SK-N-SH (cell line): ENCODE data around the gene TTC3. TPM values are rescaled to one million over a fixed set of nuclear protein-coding genes. Genes with fewer than 3 reads are reported as not detected.

Experiments used
- CTCF ChIA-PET: fragments of 300-600, 350-600 bp; formaldehyde crosslinking; extraction: SDS; loops from one replicate; lab custom pipeline; 2021; lab: Yijun Ruan, JAX
- POLR2A ChIA-PET: fragments of 350-600 bp; sonication (Branson Sonifier 250); formaldehyde crosslinking; extraction: SDS; loops from one replicate; lab custom pipeline; 2020; ENCODE audit warnings: antibody characterized with exemption, inconsistent platforms; lab: Yijun Ruan, JAX
- DNase-seq: peaks from one replicate; pipeline ENCODE4 v3.0.0; 2012
- H2AFZ ChIP-seq: fragments of 200-600 bp; sonication (generic); 2 replicates; pipeline ENCODE4 v1.8.1; 2016; ENCODE audit warnings: antibody characterized with exemption, mild to moderate bottlenecking, low read depth
- H3F3A ChIP-seq: fragments of 200-600 bp; sonication (generic); replicated peaks from 2 replicates; pipeline ENCODE3; 2016; ENCODE audit warnings: antibody characterized with exemption, mild to moderate bottlenecking; ENCODE audit not compliant: insufficient read depth
- H3K27ac ChIP-seq, 2 experiments: fragments of 200-500 bp in 1 of 2; fragments of 200-600 bp in 1 of 2; sonication (Bioruptor generic) in 1 of 2; sonication (generic), shearing (Covaris generic) in 1 of 2; 2 replicates each; pipeline versions ENCODE4 v1.5.1 to v1.6.1; 2014 to 2016; ENCODE audit warnings: low read depth in 2 of 2, inconsistent platforms in 1 of 2, low read length in 1 of 2, mild to moderate bottlenecking in 1 of 2, mixed read lengths in 1 of 2
- H3K27me3 ChIP-seq: fragments of 200-600 bp; sonication (generic), shearing (Covaris generic); 2 replicates; pipeline ENCODE4 v1.6.1; 2016; ENCODE audit warnings: mixed run types; ENCODE audit not compliant: insufficient read depth
- H3K36me3 ChIP-seq, 2 experiments: fragments of 200-500 bp in 1 of 2; fragments of 200-600 bp in 1 of 2; sonication (Bioruptor generic) in 1 of 2; sonication (generic) in 1 of 2; replicated peaks in 1 of 2; 2 replicates each; pipeline versions ENCODE3 to v1.5.1; 2014 to 2016; ENCODE audit warnings: low read length in 1 of 2, mild to moderate bottlenecking in 1 of 2; ENCODE audit not compliant: insufficient read depth in 2 of 2, control insufficient read depth in 1 of 2
- H3K4me1 ChIP-seq, 2 experiments: fragments of 200-500 bp in 1 of 2; fragments of 200-600 bp in 1 of 2; sonication (Bioruptor generic) in 1 of 2; sonication (generic), shearing (Covaris generic) in 1 of 2; 2 replicates each; pipeline versions ENCODE4 v1.5.1 to v1.6.1; 2014 to 2016; ENCODE audit warnings: low read depth in 1 of 2, low read length in 1 of 2, mixed run types in 1 of 2; ENCODE audit not compliant: insufficient read depth in 2 of 2, control insufficient read depth in 1 of 2
- H3K4me2 ChIP-seq: fragments of 200-600 bp; sonication (generic), shearing (Covaris generic); 2 replicates; pipeline ENCODE4 v1.6.1; 2017; ENCODE audit warnings: mixed run types
- H3K4me3 ChIP-seq, 2 experiments: fragments of 200-500 bp in 1 of 2; fragments of 200-600 bp in 1 of 2; sonication (Bioruptor generic) in 1 of 2; sonication (generic), shearing (Covaris generic) in 1 of 2; 2 replicates each; pipeline versions ENCODE4 v1.5.1 to v1.8.1; 2014 to 2016; ENCODE audit warnings: low read depth in 2 of 2, inconsistent platforms in 1 of 2, low read length in 1 of 2, mild to moderate bottlenecking in 1 of 2, mixed read lengths in 1 of 2, moderate library complexity in 1 of 2
- H3K79me2 ChIP-seq: fragments of 200-600 bp; sonication (generic); 2 replicates; pipeline ENCODE4 v1.8.1; 2017; ENCODE audit warnings: mild to moderate bottlenecking; ENCODE audit not compliant: insufficient read depth
- H3K9ac ChIP-seq: fragments of 200-600 bp; sonication (generic); 2 replicates; pipeline ENCODE4 v1.6.1; 2017; ENCODE audit warnings: mixed run types
- H3K9me2 ChIP-seq: fragments of 200-600 bp; sonication (generic); 2 replicates; pipeline ENCODE4 v1.6.1; 2017; ENCODE audit warnings: mixed run types
- H3K9me3 ChIP-seq: fragments of 200-600 bp; sonication (generic); 2 replicates; pipeline ENCODE4 v1.6.1; 2017; ENCODE audit warnings: mixed run types, mild to moderate bottlenecking, moderate library complexity
- H4K20me1 ChIP-seq: fragments of 200-600 bp; sonication (generic); 2 replicates; pipeline ENCODE4 v1.6.1; 2017; ENCODE audit warnings: mild to moderate bottlenecking, mixed run types; ENCODE audit not compliant: insufficient read depth
- CHD2 ChIP-seq: fragments of 150-350 bp; IDR thresholded peaks from 2 replicates; pipeline ENCODE4 v1.6.1; 2018; ENCODE audit warnings: low read length; ENCODE audit not compliant: partially characterized antibody
- EP300 ChIP-seq, 2 experiments: IDR thresholded peaks; 2 replicates each; pipeline versions ENCODE4 v1.4.0 to v1.6.1; 2012; ENCODE audit warnings: borderline replicate concordance in 1 of 2, low read depth in 1 of 2, low read length in 1 of 2
- FOSL2 ChIP-seq: IDR thresholded peaks from 2 replicates; pipeline ENCODE4 v1.4.0; 2012; ENCODE audit warnings: low read depth, mild to moderate bottlenecking, moderate library complexity, borderline replicate concordance
- IRF3 ChIP-seq: fragments of 150-350 bp; IDR thresholded peaks from 2 replicates; pipeline ENCODE4 v1.6.1; 2016; ENCODE audit warnings: mild to moderate bottlenecking, low read depth, low read length
- JUND ChIP-seq: IDR thresholded peaks from 2 replicates; pipeline ENCODE4 v1.4.0; 2012
- MAX ChIP-seq: IDR thresholded peaks from 2 replicates; pipeline ENCODE4 v1.4.0; 2012; ENCODE audit warnings: low read depth
- MEF2A ChIP-seq: IDR thresholded peaks from 2 replicates; pipeline ENCODE4 v1.4.0; 2012; ENCODE audit warnings: low read depth, borderline replicate concordance
- MXI1 ChIP-seq: IDR thresholded peaks from 2 replicates; pipeline ENCODE4 v1.6.1; 2012; ENCODE audit warnings: mild to moderate bottlenecking, low read depth, low read length, improper control_type of control experiment
- NFIC ChIP-seq: IDR thresholded peaks from 2 replicates; pipeline ENCODE4 v1.4.0; 2012; ENCODE audit warnings: borderline replicate concordance
- NRF1 ChIP-seq: IDR thresholded peaks from 2 replicates; pipeline ENCODE4 v1.6.1; 2012; ENCODE audit warnings: low read depth, mild to moderate bottlenecking, low read length
- POLR2AphosphoS5 ChIP-seq: IDR thresholded peaks from 2 replicates; pipeline ENCODE4 v1.6.1; 2012; ENCODE audit warnings: low read depth, low read length
- REST ChIP-seq: IDR thresholded peaks from 2 replicates; pipeline ENCODE4 v1.6.1; 2012; ENCODE audit warnings: mild to moderate bottlenecking, low read depth, low read length, moderate library complexity
- RXRA ChIP-seq: IDR thresholded peaks from 2 replicates; pipeline ENCODE4 v1.4.0; 2012; ENCODE audit warnings: low read depth, mild to moderate bottlenecking, borderline replicate concordance
- TAF1 ChIP-seq: IDR thresholded peaks from 2 replicates; pipeline ENCODE4 v1.6.1; 2012; ENCODE audit warnings: low read depth, mild to moderate bottlenecking, low read length, moderate library complexity, borderline replicate concordance
- TEAD4 ChIP-seq: IDR thresholded peaks from 2 replicates; pipeline ENCODE4 v1.4.0; 2012; ENCODE audit warnings: mild to moderate bottlenecking, borderline replicate concordance; ENCODE audit not compliant: insufficient read depth
- USF2 ChIP-seq: fragments of 150-350 bp; IDR thresholded peaks from 2 replicates; pipeline ENCODE4 v1.6.1; 2017; ENCODE audit warnings: antibody characterized with exemption, low read length, low read depth, borderline replicate concordance
- ZBTB33 ChIP-seq: IDR thresholded peaks from 2 replicates; pipeline ENCODE4 v1.4.0; 2012; ENCODE audit warnings: low read depth, borderline replicate concordance
- WGBS: methylation state at CpG from one replicate; pipeline ENCODE4 v1.1.6; 2017; ENCODE audit warnings: low lambda C conversion rate; 5-methylcytosine and 5-hydroxymethylcytosine counted together
- polyA plus RNA-seq, 3 experiments: library from polyadenylated mRNA; depleted of rRNA; stranded (reverse); fragments of >200 nt; gene quantifications; 2 replicates each; pipeline ENCODE4 v1.2.3, GENCODE V29; 2012

The TTC3 gene
- polyA plus RNA-seq, 1 of the 3 experiments (the other 2 are of a cell fraction), result 35.7 TPM

- TF ChIP-seq NFIC (no peak), TAF1 (no peak), IRF3 (no peak), REST (no peak), JUND (no peak), RXRA (no peak), CHD2 (no peak)
- ChIA-PET POLR2A (no interaction called here), CTCF (interaction anchor here (1.0 kb wide), 1 partner anchor 17 kb away, joined by 3 read pairs; no protein-coding TSS in a partner anchor)
- peaks cover 7% of the 10 kb centered on the region for H3F3A ChIP-seq
- no peaks in the 10 kb centered on the region for H4K20me1 ChIP-seq
- no peak overlapping the region for H3K9ac ChIP-seq
- DNase-seq, result no peak
- H3K79me2 ChIP-seq, result peaks cover 10% of the 10 kb centered on the region; the same call in 1 of the 2 replicates
- no peaks in the 10 kb centered on the region for H3K27me3 ChIP-seq
- H3K36me3 ChIP-seq, result peaks cover 57 to 74% of the 10 kb centered on the region in 2 experiments
- no peaks in the 10 kb centered on the region for H3K9me3 ChIP-seq
- no peak overlapping the region for H3K4me2 ChIP-seq
- no peak overlapping the region for H3K27ac ChIP-seq
- peaks cover 0 to 7% of the 10 kb centered on the region in 2 experiments; a peak in 1 of 4 replicates for H3K4me1 ChIP-seq
- H2AFZ ChIP-seq, result no peak overlapping the region
- WGBS, result 96% methylated on average over 33 of the region's 38 CpGs
- H3K4me3 ChIP-seq, result no peak overlapping the region
- no peaks in the 10 kb centered on the region for H3K9me2 ChIP-seq
Observed at GRCh38 chr21:37227071-37228002, 154.3 kb downstream of the TTC3 start.

GRCh38 chr21:37228003-37228400 is 154.9 kb downstream of the TTC3 start:
- WGBS, result 96% methylated on average over 12 of the region's 16 CpGs
- CTCF ChIA-PET, result interaction anchor here (1.0 kb wide), 1 partner anchor 16 kb away, joined by 3 read pairs; no protein-coding TSS in a partner anchor
- H3F3A ChIP-seq, result peaks cover 5% of the 10 kb centered on the region
- peaks cover 10% of the 10 kb centered on the region; the same call in 1 of the 2 replicates for H3K79me2 ChIP-seq
- POLR2A ChIA-PET, result no interaction called here
- H3K36me3 ChIP-seq, result peaks cover 64 to 80% of the 10 kb centered on the region in 2 experiments
- no peak overlapping the region for H3K4me2 ChIP-seq
- H3K27me3 ChIP-seq, result no peaks in the 10 kb centered on the region
- H2AFZ ChIP-seq, result no peak overlapping the region
- no peaks in the 10 kb centered on the region for H3K9me2 ChIP-seq
- DNase-seq, result no peak
- H3K27ac ChIP-seq, result no peak overlapping the region
- peaks cover 0 to 6% of the 10 kb centered on the region in 2 experiments; a peak in 1 of 4 replicates for H3K4me1 ChIP-seq
- H3K9ac ChIP-seq, result no peak overlapping the region
- no peak overlapping the region for H3K4me3 ChIP-seq
- no peaks in the 10 kb centered on the region for H4K20me1 ChIP-seq
- H3K9me3 ChIP-seq, result no peaks in the 10 kb centered on the region
- TF ChIP-seq MAX (no peak), FOSL2 (no peak), RXRA (no peak), USF2 (no peak), EP300 (IDR thresholded peaks at IDR 0.05; ENCODE audit: borderline replicate concordance in 1 of 2, low read depth in 1 of 2, low read length in 1 of 2) (no peak), MXI1 (no peak), MEF2A (no peak), ZBTB33 (no peak), NRF1 (no peak), POLR2AphosphoS5 (no peak), TEAD4 (no peak), TAF1 (no peak)
